Glutamatergic neuron (in vitro differentiated cells): ENCODE measurements around the gene MRPS2. TPM values are rescaled to one million over a fixed set of nuclear protein-coding genes. Genes with fewer than 3 reads are reported as not detected.
A peak's percentile ranks its signal among the peaks of the same experiment; 100 is the strongest.

Source experiments
- DNase-seq: peaks from one replicate; pipeline ENCODE4 v3.0.0; 2022
- H3K27ac Mint-ChIP-seq: one replicate; pipeline ENCODE4 v1.8.0; 2020; ENCODE audit warnings: mild to moderate bottlenecking, mixed read lengths, inconsistent platforms; ENCODE audit not compliant: unreplicated experiment
- H3K27me3 Mint-ChIP-seq: one replicate; pipeline ENCODE4 v1.8.0; 2020; ENCODE audit warnings: mild to moderate bottlenecking, moderate library complexity, mixed read lengths, inconsistent platforms; ENCODE audit not compliant: unreplicated experiment
- H3K36me3 Mint-ChIP-seq: one replicate; pipeline ENCODE4 v1.8.0; 2020; ENCODE audit warnings: mild to moderate bottlenecking, mixed read lengths, inconsistent platforms; ENCODE audit not compliant: unreplicated experiment
- H3K4me1 Mint-ChIP-seq: one replicate; pipeline ENCODE4 v1.8.0; 2020; ENCODE audit warnings: mild to moderate bottlenecking, low read depth, mixed read lengths, inconsistent platforms; ENCODE audit not compliant: unreplicated experiment
- H3K4me3 Mint-ChIP-seq: one replicate; pipeline ENCODE4 v1.8.0; 2020; ENCODE audit warnings: mild to moderate bottlenecking, mixed read lengths, inconsistent platforms; ENCODE audit not compliant: unreplicated experiment
- H3K9me3 Mint-ChIP-seq: one replicate; pipeline ENCODE4 v1.8.0; 2020; ENCODE audit warnings: mild to moderate bottlenecking, moderate library complexity, mixed read lengths, inconsistent platforms; ENCODE audit not compliant: unreplicated experiment
- total RNA-seq: library from RNA; stranded (reverse); fragmentation: NEBNext Ultra II Directional; extraction: Animal tissue kit (Norgen Biotek cat#: 25700); gene quantifications from one replicate; pipeline ENCODE4 v1.2.1, GENCODE V29; 2021; ENCODE audit not compliant: unreplicated experiment
- TF ChIP-seq, protein P1 (sequence below): fragments of 200-600 bp; sonication (generic); IDR thresholded peaks from one replicate; pipeline ENCODE4 v1.5.0; 2021; ENCODE audit not compliant: partially characterized antibody, unreplicated experiment

MRPS2 gene
- total RNA-seq, 1 donor from 2014 or later: 30.7 TPM

DNA sequence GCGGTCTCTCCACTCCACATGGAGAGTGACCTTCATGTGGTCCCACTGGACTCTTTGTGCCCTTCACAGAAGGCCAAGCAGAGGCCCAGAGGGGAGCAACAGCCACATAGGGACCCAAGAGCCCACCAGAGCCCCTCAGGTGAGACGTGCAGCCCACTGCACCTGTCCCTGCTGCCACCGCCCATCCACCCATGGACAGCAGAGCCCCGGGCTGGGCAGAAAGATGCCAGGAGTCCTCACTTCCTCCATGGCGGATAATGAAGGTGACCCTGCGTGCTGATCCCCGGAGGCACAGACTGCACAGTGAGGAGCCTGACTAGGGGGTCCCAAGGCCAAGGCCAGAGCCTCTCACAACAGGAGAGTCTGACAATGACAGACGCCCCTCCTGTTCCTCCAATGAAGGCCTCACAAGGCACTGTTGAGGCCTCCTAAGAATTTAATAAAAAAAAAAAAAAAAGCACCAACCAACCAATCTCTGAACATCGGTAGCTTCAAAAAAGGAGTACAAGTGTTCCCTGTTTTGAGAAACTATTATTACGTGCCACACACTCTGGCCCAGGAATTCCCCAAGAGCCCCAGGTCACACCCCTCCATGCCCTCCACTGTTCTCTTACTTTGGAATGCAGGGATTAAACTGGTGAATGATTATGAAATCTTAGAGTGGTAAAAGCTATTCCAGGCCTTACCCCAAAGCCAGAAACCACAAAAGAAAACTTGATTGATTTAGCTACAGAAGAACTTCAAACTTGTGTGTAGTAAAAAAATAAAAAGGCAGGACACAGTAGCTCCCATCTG, 23.7 kb upstream of the MRPS2 start:
- H3K4me1 Mint-ChIP-seq: peaks cover 22% of the 10 kb centered on the region
- no peak overlapping the region for H3K4me3 Mint-ChIP-seq
- no peaks in the 10 kb centered on the region for H3K36me3 Mint-ChIP-seq
- H3K27me3 Mint-ChIP-seq: peaks cover 5% of the 10 kb centered on the region
- H3K27ac Mint-ChIP-seq: no peak overlapping the region
- no peak for DNase-seq
- TF ChIP-seq, protein P1, sequence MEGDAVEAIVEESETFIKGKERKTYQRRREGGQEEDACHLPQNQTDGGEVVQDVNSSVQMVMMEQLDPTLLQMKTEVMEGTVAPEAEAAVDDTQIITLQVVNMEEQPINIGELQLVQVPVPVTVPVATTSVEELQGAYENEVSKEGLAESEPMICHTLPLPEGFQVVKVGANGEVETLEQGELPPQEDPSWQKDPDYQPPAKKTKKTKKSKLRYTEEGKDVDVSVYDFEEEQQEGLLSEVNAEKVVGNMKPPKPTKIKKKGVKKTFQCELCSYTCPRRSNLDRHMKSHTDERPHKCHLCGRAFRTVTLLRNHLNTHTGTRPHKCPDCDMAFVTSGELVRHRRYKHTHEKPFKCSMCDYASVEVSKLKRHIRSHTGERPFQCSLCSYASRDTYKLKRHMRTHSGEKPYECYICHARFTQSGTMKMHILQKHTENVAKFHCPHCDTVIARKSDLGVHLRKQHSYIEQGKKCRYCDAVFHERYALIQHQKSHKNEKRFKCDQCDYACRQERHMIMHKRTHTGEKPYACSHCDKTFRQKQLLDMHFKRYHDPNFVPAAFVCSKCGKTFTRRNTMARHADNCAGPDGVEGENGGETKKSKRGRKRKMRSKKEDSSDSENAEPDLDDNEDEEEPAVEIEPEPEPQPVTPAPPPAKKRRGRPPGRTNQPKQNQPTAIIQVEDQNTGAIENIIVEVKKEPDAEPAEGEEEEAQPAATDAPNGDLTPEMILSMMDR: no peak
- H3K9me3 Mint-ChIP-seq: peaks cover 5% of the 10 kb centered on the region

DNA sequence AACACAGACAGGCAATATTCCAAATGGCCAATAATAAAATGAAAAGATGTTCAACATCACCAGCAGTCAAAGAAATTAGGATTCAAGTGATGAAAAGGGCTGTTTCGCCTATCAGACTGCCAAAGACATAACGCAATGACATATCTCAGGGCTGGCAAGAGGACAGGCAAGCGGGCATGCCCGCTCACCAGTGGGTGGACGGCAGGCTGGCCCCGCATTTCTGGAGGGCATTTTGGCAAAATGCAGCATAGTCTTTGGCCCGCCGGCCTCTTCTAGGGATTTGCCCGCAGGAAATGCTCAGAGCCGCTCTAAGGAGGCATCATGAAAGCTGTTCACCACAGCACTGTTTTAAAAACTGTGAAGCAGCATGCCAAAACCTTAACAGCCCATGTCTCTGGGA, 22.3 kb upstream of the MRPS2 start:
- TF ChIP-seq, protein P1: no peak
- Mint-ChIP-seq H3K27me3 (peaks cover 5% of the 10 kb centered on the region), H3K27ac (peak overlapping the region; percentile 62), H3K4me1 (peaks cover 13% of the 10 kb centered on the region), H3K36me3 (no peaks in the 10 kb centered on the region), H3K4me3 (peak overlapping the region; percentile 84), H3K9me3 (peaks cover 7% of the 10 kb centered on the region)
- DNase-seq: no peak

DNA sequence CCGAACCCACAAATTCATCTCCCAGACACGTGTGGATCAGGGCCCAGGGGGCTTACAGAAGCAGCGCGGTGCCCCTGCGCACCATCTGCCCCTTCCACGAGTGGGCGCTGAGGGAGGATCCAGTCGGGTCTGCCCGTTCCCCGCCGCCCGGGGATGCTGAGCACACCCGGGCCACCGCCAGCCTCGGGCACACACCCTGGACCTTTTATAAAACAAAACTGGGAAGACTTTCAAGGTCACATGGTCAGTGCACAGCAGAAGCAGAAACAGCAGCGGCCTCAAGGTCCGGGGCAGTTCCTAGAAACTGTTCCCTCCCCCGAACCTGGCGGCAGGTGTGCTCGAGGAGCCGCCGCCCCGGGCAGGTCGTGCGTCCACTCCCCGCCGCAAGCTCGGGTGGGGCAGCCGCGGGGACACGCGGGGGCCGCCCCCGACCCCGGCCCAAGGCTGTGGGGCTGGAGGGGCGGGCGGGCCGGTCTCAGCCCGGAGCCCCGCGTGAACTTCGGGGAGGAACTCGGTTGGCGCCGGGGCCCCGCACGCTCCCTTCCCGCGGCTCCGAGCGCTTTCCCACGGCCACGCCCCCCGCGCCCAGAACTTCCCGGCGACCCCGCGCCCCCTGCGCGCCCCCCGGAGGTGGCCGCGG, 21.5 kb upstream of the MRPS2 start:
- DNase-seq: no peak
- Mint-ChIP-seq H3K4me1 (peaks cover 13% of the 10 kb centered on the region), H3K27ac (no peak overlapping the region), H3K9me3 (peaks cover 7% of the 10 kb centered on the region), H3K27me3 (peaks cover 5% of the 10 kb centered on the region), H3K36me3 (no peaks in the 10 kb centered on the region), H3K4me3 (peak overlapping the region; percentile 84)
- TF ChIP-seq, protein P1: no peak

DNA sequence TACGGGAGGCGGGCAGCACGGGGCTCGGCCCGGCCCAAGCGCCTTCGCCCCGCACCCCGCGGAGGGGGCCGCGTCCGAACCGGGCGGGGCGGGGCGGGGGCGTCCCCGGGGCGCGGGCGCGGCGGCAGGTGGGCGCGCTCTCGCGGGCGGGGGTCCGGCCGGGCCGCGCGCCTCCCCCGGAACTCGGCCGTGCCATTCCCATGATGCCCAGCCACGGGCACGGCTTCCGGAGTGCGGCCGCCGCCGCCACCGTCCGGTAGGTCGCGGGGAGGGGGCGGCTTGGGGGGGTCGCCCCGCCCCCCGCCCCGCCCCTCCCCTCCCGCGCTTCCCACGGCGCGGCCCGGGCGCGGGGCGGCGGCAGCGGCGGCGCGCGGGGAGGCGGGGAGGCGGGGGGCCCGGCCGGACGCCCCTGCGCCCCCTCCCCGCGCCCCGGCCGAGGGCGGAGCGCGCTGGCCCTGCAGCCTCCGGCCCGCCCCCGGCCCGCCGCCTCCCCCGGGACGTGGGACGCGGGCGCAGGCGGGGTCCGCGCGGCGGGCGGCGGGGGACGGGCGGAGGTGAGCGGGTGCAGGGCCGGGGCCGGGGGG, 20.9 kb upstream of the MRPS2 start, which contains the start of gene PPP1R26:
Gene PPP1R26 (plus strand): TSS at position 314 of the 584 bp plus-strand sequence. CDS start 4,729 bp downstream, outside the sequence.
- no peak within 1 kb of the TSS for H3K27ac Mint-ChIP-seq

More for the DNA sequence above, 20.9 kb upstream of the MRPS2 start, which contains the start of gene PPP1R26:
- peaks cover 11% of the 10 kb centered on the region for H3K4me1 Mint-ChIP-seq
- H3K4me3 Mint-ChIP-seq: peak within 1 kb of the TSS; percentile 84
- no peaks in the 10 kb centered on the region for H3K36me3 Mint-ChIP-seq
- peak; percentile 49 for DNase-seq
- H3K27me3 Mint-ChIP-seq: peaks cover 5% of the 10 kb centered on the region
- H3K9me3 Mint-ChIP-seq: peaks cover 7% of the 10 kb centered on the region
- TF ChIP-seq, protein P1: no peak
